ENCODE results near the gene NMRAL1.
A peak's percentile ranks its signal among the peaks of the same experiment; 100 is the strongest.

The NMRAL1 gene

DNA sequence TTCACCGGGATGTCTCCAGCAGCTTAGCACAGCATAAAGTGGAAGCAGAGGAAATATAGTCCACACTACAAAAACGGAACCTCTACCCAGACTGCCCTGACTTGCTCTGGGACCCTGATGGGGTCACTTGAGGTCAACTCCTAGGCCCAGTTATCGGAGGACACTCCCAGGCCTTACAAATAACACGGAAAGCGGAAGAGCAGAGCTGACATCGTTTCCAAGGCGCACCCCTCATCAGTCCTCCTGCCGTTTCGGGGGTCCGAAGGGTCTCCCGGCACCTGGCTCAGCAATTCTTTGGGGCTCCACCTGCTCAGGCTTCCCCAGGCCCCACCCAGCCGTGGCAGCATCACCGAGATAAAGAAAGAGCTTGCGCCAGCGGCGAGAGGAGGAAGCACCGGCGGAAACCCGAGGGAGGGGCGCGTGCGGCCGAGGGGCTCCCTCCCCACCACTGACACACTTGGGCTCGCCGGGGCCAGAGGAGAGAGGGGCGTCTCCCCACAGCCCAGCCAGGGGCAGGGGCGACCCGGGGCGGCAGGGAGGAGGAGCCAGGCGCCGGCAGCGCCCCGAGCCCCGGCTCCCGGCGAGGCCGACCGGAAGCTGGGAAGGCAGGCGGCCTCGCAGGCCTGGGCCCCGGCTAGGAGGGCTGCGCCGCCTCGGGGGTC lies 58.8 kb downstream of the NMRAL1 start:
- Mint-ChIP-seq H3K27me3 (peaks cover 13% of the 10 kb centered on the region), H3K9me3 (no peaks in the 10 kb centered on the region), H3K4me3 (peak overlapping the region; percentile 82), H3K4me1 (peaks cover 50% of the 10 kb centered on the region), H3K36me3 (peaks cover 25% of the 10 kb centered on the region), H3K27ac (peak overlapping the region; percentile 96)
- CTCF ChIA-PET: interaction anchor here (0.6 to 6.5 kb wide), 5 partner anchors 12 to 540 kb away, joined by 3 to 38 read pairs (median 3); partner anchors contain the start of gene HMOX2
- peak; percentile 86 for DNase-seq

DNA sequence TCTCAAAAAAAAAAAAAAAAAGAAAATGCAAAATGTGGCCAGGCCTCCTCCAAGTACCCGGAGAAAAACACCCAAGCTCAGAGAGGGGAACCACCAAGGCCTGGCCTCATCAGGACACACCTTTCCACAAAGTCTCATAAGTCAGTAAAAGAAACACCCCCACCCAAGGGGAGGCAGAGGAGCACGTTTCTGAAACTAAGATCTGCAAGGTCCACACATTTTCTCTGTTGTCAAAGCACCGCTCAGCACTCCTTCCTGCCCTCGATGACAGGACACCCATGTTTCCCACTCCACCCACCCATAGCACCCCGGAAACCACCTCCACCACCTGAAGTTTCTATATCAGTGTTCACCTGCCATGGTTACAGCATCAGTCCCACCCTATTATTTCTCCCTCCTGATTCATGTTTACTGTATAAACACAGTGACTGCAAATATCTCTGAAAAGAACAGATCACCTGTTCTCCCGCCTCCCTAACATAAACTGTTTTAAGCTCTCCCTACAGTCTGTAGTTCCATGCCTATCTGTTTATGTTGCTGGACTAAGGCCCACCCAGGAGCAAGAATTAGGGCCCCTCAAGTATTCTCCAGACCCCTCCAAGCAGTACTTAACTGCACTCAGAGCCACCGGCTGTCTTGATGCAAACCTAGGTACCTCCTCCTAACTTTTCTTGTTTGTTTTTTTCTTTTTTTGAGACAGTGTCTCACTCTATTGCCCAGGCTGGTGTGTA lies 60.1 kb downstream of the NMRAL1 start:
- peaks cover 58% of the 10 kb centered on the region for H3K4me1 Mint-ChIP-seq
- CTCF ChIA-PET: interaction anchor here (1.2 to 6.5 kb wide), 3 partner anchors 10 to 92 kb away, joined by 3 to 38 read pairs (median 4); partner anchors contain the start of gene HMOX2
- peak overlapping the region; percentile 96 for H3K27ac Mint-ChIP-seq
- H3K36me3 Mint-ChIP-seq: peaks cover 32% of the 10 kb centered on the region
- no peaks in the 10 kb centered on the region for H3K9me3 Mint-ChIP-seq
- H3K27me3 Mint-ChIP-seq: peaks cover 12% of the 10 kb centered on the region
- peak; percentile 94 for DNase-seq
- H3K4me3 Mint-ChIP-seq: peak overlapping the region; percentile 82

DNA sequence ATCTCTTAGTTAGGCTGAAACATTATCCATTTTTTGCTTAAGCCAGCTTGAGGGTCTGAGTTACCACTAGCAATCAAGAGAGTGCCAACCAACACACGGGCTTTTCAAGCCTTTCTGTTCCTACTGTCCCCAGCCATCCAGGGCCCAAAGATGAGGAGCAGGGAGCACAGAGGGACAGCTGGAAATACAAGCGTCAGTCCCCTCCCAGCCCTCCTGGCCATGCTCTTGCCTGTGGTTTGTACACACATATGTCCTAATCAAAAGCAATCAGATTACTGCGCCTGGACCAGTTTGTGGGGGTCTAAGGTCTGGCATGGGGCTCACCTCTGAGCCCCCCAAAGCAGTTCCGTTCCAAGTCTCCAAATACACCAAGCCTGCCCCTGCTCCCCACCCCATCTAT lies 61.6 kb downstream of the NMRAL1 start:
- H3K27me3 Mint-ChIP-seq: no peaks in the 10 kb centered on the region
- DNase-seq: no peak
- H3K4me1 Mint-ChIP-seq: peaks cover 58% of the 10 kb centered on the region
- H3K36me3 Mint-ChIP-seq: peaks cover 35% of the 10 kb centered on the region
- CTCF ChIA-PET: interaction anchor here (6.5 kb wide), 1 partner anchor 9 kb away, joined by 38 read pairs; no protein-coding TSS in a partner anchor
- no peaks in the 10 kb centered on the region for H3K9me3 Mint-ChIP-seq
- no peak overlapping the region for H3K4me3 Mint-ChIP-seq
- peak overlapping the region; percentile 65 for H3K27ac Mint-ChIP-seq

DNA sequence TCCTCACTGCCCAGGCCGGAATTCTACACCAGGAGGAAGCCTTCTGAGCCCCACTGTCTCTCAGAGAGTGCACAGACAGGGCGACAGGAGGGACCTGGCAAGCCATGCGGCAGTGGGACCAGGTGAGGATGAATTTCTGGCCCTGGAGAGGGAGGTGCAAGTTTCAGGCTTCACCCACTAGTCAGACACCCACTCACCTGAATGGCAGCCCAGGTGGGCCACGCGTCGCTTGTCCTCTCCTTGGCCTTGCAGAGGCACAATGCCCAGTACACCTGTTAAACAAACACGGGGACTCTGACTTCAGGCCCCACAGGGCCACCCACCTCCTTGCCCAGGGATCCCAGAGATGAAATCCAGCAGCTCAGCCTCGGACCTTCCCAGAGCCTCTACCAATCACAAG lies 62.3 kb downstream of the NMRAL1 start:
- H3K4me1 Mint-ChIP-seq: peaks cover 54% of the 10 kb centered on the region
- DNase-seq: no peak
- CTCF ChIA-PET: interaction anchor here (6.5 kb wide), 1 partner anchor 8 kb away, joined by 38 read pairs; no protein-coding TSS in a partner anchor
- H3K4me3 Mint-ChIP-seq: no peak overlapping the region
- no peaks in the 10 kb centered on the region for H3K9me3 Mint-ChIP-seq
- H3K27ac Mint-ChIP-seq: peak overlapping the region; percentile 64
- H3K36me3 Mint-ChIP-seq: peaks cover 35% of the 10 kb centered on the region
- no peaks in the 10 kb centered on the region for H3K27me3 Mint-ChIP-seq

All from activated naive CD4-positive, alpha-beta T cell treated with anti-CD3 and anti-CD28 coated beads, Interleukin-2, amount 10 ng/mL, durations not matched to agents 7 days and 5 days (primary cell).